Loucy (cell line): ENCODE measurements around the gene STAT5A.
A peak's percentile ranks its signal among the peaks of the same experiment; 100 is the strongest.

Experiments used
- H2AFZ ChIP-seq: fragments of 200-600 bp; sonication (generic); 2 replicates; pipeline ENCODE4 v1.6.0; 2016; ENCODE audit warnings: antibody characterized with exemption, mild to moderate bottlenecking, low read length, moderate library complexity
- H3F3A ChIP-seq: fragments of 200-600 bp; 2 replicates; pipeline ENCODE4 v1.6.0; 2016; ENCODE audit warnings: antibody characterized with exemption, low read depth, mild to moderate bottlenecking
- H3K27me3 ChIP-seq: fragments of 200-600 bp; sonication (generic); 2 replicates; pipeline ENCODE4 v1.6.1; 2014; ENCODE audit warnings: low read length, mild to moderate bottlenecking; ENCODE audit not compliant: insufficient read depth, poor library complexity, severe bottlenecking
- H3K36me3 ChIP-seq: fragments of 200-600 bp; sonication (generic); 2 replicates; pipeline ENCODE4 v1.6.1; 2016; ENCODE audit warnings: low read length; ENCODE audit not compliant: insufficient read depth
- H3K4me1 ChIP-seq: fragments of 200-600 bp; sonication (generic); 2 replicates; pipeline ENCODE4 v1.5.1; 2014; ENCODE audit warnings: low read length, mild to moderate bottlenecking; ENCODE audit not compliant: insufficient read depth, poor library complexity, severe bottlenecking
- H3K4me2 ChIP-seq: fragments of 200-600 bp; sonication (generic); 2 replicates; pipeline ENCODE4 v1.6.0; 2014; ENCODE audit warnings: antibody characterized with exemption, low read length, low read depth, mild to moderate bottlenecking; ENCODE audit not compliant: poor library complexity, severe bottlenecking
- H3K4me3 ChIP-seq: fragments of 200-600 bp; sonication (generic); 2 replicates; pipeline ENCODE4 v1.5.1; 2014; ENCODE audit warnings: low read length, mild to moderate bottlenecking, mixed read lengths; ENCODE audit not compliant: poor library complexity, severe bottlenecking
- H3K79me2 ChIP-seq: fragments of 200-600 bp; sonication (generic); 2 replicates; pipeline ENCODE4 v1.6.1; 2014; ENCODE audit warnings: low read length; ENCODE audit not compliant: insufficient read depth
- H3K9ac ChIP-seq: fragments of 200-600 bp; sonication (generic); 2 replicates; pipeline ENCODE4 v1.6.0; 2014; ENCODE audit warnings: mild to moderate bottlenecking, low read depth, low read length, moderate library complexity; ENCODE audit not compliant: poor library complexity, severe bottlenecking
- H3K9me2 ChIP-seq: fragments of 200-600 bp; sonication (generic); replicated peaks from 2 replicates; pipeline ENCODE4 v1.6.1; 2016; ENCODE audit warnings: low read depth, low read length, mixed read lengths
- H3K9me3 ChIP-seq: fragments of 200-600 bp; sonication (generic); 2 replicates; pipeline ENCODE4 v1.6.1; 2014; ENCODE audit warnings: mild to moderate bottlenecking, antibody characterized with exemption, low read length, low read depth; ENCODE audit not compliant: insufficient read depth
- H4K20me1 ChIP-seq: fragments of 200-600 bp; sonication (generic); 2 replicates; pipeline ENCODE4 v1.6.0; 2014; ENCODE audit warnings: antibody characterized with exemption, low read length, mild to moderate bottlenecking; ENCODE audit not compliant: insufficient read depth, poor library complexity, severe bottlenecking
- EZH2phosphoT487 ChIP-seq: fragments of 200-600 bp; IDR thresholded peaks from 2 replicates; pipeline ENCODE4 v1.6.1; 2018; ENCODE audit warnings: antibody characterized with exemption, mild to moderate bottlenecking, moderate library complexity, borderline replicate concordance
- TF ChIP-seq, protein P1 (sequence below): fragments of 200-600 bp; sonication (generic); conservative IDR thresholded peaks from 2 replicates; pipeline ENCODE4 v1.5.1; 2014; ENCODE audit warnings: mild to moderate bottlenecking, antibody characterized with exemption, low read length

The STAT5A gene

DNA sequence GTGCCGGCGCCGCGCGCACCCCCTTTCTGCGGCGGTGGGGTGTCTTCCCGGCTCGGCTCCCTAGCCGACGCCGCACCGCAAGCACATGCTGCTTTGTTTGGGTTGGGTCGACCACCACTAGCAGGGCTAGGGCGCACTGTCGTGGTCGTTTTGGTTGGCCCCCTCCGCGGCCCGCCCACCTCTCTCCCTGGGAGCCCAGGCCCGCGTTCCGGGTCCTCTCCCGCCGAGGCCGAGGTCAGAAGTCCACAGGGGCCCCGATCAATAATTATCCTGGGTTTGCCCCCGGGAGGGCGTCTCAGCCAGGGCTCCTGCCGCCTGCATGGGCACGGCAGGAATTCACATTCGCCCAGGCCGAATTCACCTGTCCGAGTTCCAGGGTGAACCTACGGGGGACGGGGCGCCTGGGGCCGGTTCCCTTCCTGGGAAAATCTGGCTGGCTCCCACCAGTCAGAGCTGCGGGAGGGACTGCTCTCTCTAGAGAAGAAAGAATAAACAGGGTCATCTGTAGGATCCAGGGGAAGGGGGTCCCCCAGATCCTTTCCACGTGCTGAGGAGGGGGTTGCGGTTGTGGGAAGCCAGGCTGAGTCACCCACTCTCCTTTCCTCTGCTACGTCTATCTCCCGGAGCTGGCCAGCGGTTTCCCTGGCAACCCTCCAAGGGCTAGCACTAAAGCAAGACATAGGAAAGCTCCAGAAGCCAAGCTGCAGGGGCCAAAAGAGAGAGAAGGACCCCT is 11.5 kb upstream of the STAT5A start:
- Histone ChIP-seq H3K79me2 (peaks cover 52% of the 10 kb centered on the region), H2AFZ (peak overlapping the region; percentile 91), H3K9me2 (no peaks in the 10 kb centered on the region), H4K20me1 (peaks cover 37% of the 10 kb centered on the region), H3K4me1 (peaks cover 49% of the 10 kb centered on the region), H3K9me3 (no peaks in the 10 kb centered on the region), H3K9ac (peak overlapping the region; percentile 96), H3K4me2 (peak overlapping the region; percentile 95), H3K36me3 (no peaks in the 10 kb centered on the region), H3F3A (no peaks in the 10 kb centered on the region), H3K4me3 (peak overlapping the region; percentile 97), H3K27me3 (no peaks in the 10 kb centered on the region)
- TF ChIP-seq EZH2phosphoT487 = no peak
- TF ChIP-seq, protein P1, sequence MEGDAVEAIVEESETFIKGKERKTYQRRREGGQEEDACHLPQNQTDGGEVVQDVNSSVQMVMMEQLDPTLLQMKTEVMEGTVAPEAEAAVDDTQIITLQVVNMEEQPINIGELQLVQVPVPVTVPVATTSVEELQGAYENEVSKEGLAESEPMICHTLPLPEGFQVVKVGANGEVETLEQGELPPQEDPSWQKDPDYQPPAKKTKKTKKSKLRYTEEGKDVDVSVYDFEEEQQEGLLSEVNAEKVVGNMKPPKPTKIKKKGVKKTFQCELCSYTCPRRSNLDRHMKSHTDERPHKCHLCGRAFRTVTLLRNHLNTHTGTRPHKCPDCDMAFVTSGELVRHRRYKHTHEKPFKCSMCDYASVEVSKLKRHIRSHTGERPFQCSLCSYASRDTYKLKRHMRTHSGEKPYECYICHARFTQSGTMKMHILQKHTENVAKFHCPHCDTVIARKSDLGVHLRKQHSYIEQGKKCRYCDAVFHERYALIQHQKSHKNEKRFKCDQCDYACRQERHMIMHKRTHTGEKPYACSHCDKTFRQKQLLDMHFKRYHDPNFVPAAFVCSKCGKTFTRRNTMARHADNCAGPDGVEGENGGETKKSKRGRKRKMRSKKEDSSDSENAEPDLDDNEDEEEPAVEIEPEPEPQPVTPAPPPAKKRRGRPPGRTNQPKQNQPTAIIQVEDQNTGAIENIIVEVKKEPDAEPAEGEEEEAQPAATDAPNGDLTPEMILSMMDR = no peak

DNA sequence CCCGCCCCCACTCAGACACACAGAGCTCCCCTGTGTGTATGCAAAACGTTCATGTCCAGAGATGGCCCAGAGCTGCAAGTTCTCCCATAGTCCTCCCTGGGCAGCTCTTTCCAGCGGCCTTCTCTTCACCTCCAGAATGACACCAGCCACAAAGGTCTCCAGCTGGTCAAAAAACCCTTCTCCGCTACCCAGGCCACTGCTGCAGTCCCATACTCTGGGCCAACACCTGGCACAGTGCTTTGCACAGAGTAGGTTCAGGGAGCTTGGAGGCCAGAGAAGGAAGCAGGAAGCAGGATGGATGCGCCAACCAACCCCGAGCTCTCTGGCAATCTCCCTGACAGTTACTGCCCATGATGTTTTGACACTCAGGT is 11.0 kb upstream of the STAT5A start:
- Histone ChIP-seq H4K20me1 (peaks cover 32% of the 10 kb centered on the region), H3K9ac (peak overlapping the region; percentile 96), H3K27me3 (no peaks in the 10 kb centered on the region), H3K4me2 (peak overlapping the region; percentile 95), H3K4me1 (peaks cover 43% of the 10 kb centered on the region), H3F3A (no peaks in the 10 kb centered on the region), H3K4me3 (peak overlapping the region; percentile 97), H3K36me3 (no peaks in the 10 kb centered on the region), H3K9me3 (no peaks in the 10 kb centered on the region), H2AFZ (no peak overlapping the region), H3K79me2 (peaks cover 46% of the 10 kb centered on the region), H3K9me2 (no peaks in the 10 kb centered on the region)
- no peak for TF ChIP-seq EZH2phosphoT487
- TF ChIP-seq, protein P1 = no peak

DNA sequence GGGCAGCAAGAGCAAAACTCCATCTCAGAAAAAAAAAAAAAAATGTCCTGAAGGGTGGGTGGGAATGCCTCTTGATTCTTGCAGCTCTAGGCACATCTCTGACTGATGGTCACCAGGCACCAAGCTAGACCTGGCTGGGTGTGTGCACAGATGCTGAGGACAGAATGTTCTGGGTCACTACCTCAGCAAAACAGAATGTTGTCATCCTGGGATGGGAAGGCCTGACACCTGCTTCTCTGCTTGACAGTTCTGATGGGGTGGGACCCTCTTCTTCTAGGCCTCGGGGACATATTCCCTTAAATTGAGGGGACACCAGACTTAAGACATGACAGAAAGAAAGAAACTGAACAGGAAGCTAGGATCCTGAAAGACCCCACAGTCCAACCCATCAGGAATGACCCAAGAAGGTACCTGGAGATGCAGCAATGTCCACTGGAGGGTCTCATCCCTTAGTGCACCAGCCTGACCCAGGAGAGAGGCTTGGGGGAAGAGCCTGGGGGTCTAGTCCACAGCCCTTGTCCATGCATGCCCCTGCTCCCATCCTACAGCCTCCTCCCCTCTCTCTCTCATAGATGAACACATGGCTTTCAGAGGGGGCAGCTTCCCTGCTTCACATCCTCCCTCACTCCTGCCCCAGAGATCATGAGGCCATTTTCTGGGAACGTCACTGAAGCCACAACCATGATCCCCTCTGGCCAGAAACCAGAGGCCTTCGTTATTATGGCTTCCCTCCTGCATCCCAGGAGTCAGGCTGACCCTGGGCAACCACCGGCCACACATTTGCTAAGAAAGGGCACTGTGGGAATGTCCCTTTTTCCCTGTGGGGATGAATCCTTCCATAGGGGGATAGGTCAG is 8.3 kb upstream of the STAT5A start:
- no peak overlapping the region for H3K4me2 ChIP-seq
- peaks cover 22% of the 10 kb centered on the region for H3K4me1 ChIP-seq
- no peaks in the 10 kb centered on the region for H3K9me2 ChIP-seq
- H4K20me1 ChIP-seq = peaks cover 5% of the 10 kb centered on the region
- peaks cover 34% of the 10 kb centered on the region for H3K79me2 ChIP-seq
- H3K27me3 ChIP-seq = no peaks in the 10 kb centered on the region
- H2AFZ ChIP-seq = no peak overlapping the region
- H3F3A ChIP-seq = no peaks in the 10 kb centered on the region
- TF ChIP-seq, protein P1 = no peak
- no peak for TF ChIP-seq EZH2phosphoT487
- H3K4me3 ChIP-seq = no peak overlapping the region
- no peaks in the 10 kb centered on the region for H3K9me3 ChIP-seq
- H3K36me3 ChIP-seq = no peaks in the 10 kb centered on the region
- H3K9ac ChIP-seq = no peak overlapping the region
